GM12878 (cell line): ENCODE data around the gene TOPAZ1.

ENCODE experiments used
- ZNF207 ChIP-seq: fragments of 450-650 bp; IDR thresholded peaks from 2 replicates; pipeline ENCODE4 v1.6.1; 2014; ENCODE audit warnings: antibody characterized with exemption, mild to moderate bottlenecking, borderline replicate concordance
- TF ChIP-seq, protein P1 (sequence below), 3 experiments: IDR thresholded peaks in 2 of 3; conservative IDR thresholded peaks in 1 of 3; 2 replicates each; pipeline ENCODE4 v1.5.1; 2011; ENCODE audit warnings: low read depth in 3 of 3, low read length in 3 of 3, mild to moderate bottlenecking in 3 of 3, control low read depth in 2 of 3, moderate library complexity in 2 of 3, inconsistent platforms in 1 of 3, mixed read lengths in 1 of 3; ENCODE audit not compliant: control insufficient read depth in 2 of 3, insufficient read depth in 1 of 3; ENCODE audit errors: extremely low read depth in 1 of 3

DNA sequence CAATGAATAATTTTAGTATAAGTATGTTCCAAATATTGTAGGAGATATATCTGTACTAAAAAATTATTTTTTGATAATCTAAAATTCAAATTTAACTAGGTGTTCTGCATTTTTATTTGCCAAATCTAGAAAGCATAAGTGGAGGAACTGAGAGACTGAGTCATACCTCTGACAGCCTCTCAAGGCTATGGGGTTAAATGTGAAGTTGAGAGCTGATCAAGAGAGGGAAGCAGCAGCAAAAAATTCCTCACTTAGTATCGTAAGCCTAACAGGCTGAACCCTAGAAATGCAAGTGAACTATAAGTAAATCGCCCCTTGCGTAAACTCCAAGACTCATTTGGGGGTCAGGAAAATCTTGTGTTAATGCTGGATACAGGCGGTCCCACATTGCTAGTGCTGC, 12.8 kb upstream of the TOPAZ1 start:
- no peak for TF ChIP-seq ZNF207
- TF ChIP-seq, protein P1, sequence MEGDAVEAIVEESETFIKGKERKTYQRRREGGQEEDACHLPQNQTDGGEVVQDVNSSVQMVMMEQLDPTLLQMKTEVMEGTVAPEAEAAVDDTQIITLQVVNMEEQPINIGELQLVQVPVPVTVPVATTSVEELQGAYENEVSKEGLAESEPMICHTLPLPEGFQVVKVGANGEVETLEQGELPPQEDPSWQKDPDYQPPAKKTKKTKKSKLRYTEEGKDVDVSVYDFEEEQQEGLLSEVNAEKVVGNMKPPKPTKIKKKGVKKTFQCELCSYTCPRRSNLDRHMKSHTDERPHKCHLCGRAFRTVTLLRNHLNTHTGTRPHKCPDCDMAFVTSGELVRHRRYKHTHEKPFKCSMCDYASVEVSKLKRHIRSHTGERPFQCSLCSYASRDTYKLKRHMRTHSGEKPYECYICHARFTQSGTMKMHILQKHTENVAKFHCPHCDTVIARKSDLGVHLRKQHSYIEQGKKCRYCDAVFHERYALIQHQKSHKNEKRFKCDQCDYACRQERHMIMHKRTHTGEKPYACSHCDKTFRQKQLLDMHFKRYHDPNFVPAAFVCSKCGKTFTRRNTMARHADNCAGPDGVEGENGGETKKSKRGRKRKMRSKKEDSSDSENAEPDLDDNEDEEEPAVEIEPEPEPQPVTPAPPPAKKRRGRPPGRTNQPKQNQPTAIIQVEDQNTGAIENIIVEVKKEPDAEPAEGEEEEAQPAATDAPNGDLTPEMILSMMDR (IDR thresholded peaks at IDR 0.05 in 2 of 3, conservative IDR thresholded peaks at IDR 0.05 in 1 of 3; ENCODE audit: control insufficient read depth in 2 of 3, extremely low read depth in 1 of 3, insufficient read depth in 1 of 3, low read depth in 3 of 3, low read length in 3 of 3): no peak
